ENCODE data around the gene C3. TPM values are rescaled to one million over a fixed set of nuclear protein-coding genes. Genes with fewer than 3 reads are reported as not detected.

Gene C3
- total RNA-seq, 1 donor from 2014 or later = 8.2 TPM

DNA sequence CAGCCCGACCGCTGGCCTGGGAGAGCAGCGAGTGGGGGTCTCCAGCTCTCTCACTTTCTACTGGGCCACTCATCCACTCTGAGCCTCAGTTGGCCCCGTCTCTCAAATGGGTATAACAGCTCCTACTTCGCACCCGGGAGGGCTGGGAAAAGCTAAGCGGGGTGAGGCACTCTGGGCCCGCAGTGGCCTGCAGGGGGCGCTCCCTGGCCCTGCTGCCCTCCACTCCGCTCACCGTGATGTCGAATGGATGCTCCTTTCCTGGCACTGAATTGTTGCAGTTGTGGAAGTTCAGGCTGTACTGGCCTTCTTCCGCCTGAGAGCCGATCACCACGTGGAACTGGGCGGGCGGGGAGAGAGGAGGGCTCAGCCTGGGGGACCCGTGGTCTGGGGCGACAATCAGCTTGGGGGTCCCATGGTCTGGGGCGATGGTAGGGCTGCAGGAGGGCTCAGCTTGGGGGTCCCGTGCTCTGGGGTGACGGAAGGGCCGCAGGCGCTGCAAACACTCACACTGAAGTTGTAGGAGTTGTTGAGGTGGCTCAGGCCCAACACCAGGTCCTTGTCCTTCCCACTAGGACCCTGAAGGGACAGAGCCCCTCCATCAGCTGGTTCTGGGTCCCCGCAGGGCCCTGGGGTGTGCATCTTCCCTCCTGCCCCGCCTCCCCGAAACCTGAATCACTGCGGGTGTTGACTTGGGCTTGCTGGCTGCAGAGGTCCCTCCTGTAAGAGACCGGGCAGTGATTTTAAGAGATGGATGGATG lies 13.1 kb upstream of the C3 start:
- Mint-ChIP-seq H3K4me3 (no peak overlapping the region), H3K9me3 (no peaks in the 10 kb centered on the region), H3K36me3 (no peaks in the 10 kb centered on the region), H3K27ac (no peak overlapping the region), H3K27me3 (no peaks in the 10 kb centered on the region), H3K4me1 (ENCODE audit: unreplicated experiment) (peaks cover 16% of the 10 kb centered on the region)
- TF ChIP-seq, protein P1, sequence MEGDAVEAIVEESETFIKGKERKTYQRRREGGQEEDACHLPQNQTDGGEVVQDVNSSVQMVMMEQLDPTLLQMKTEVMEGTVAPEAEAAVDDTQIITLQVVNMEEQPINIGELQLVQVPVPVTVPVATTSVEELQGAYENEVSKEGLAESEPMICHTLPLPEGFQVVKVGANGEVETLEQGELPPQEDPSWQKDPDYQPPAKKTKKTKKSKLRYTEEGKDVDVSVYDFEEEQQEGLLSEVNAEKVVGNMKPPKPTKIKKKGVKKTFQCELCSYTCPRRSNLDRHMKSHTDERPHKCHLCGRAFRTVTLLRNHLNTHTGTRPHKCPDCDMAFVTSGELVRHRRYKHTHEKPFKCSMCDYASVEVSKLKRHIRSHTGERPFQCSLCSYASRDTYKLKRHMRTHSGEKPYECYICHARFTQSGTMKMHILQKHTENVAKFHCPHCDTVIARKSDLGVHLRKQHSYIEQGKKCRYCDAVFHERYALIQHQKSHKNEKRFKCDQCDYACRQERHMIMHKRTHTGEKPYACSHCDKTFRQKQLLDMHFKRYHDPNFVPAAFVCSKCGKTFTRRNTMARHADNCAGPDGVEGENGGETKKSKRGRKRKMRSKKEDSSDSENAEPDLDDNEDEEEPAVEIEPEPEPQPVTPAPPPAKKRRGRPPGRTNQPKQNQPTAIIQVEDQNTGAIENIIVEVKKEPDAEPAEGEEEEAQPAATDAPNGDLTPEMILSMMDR (conservative IDR thresholded peaks at IDR 0.05) = peak; percentile 52
- DNase-seq (ENCODE audit: extremely low spot score, unreplicated experiment) = no peak

DNA sequence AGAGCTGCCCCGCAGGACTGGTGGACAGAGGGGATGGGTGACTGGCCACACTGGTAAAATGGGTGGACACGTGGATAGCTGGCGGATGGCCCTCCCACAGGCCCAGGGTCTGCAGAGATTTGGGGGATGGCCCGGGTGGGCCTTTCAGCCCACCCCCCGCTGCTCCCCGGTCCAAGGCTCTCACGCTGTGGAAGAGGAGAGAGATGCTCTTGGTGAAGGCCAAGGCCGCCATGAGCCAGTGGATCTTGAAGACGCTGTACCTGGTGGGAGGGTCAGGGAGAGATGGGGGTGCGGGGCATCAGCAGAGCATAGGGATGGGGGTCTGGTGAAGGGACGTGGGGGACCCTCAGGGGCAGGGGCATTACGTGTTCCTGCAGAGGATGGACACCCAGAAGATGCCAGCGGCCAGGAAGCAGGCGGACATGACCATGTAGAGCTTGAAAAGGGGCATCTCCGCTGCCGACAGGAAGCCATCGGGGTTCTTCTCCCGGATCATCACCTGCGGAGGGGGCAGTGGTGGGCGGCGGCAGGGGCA lies 12.4 kb upstream of the C3 start:
- Mint-ChIP-seq H3K4me3 (no peak overlapping the region), H3K4me1 (ENCODE audit: unreplicated experiment) (peaks cover 9% of the 10 kb centered on the region), H3K9me3 (no peaks in the 10 kb centered on the region), H3K27ac (no peak overlapping the region), H3K36me3 (no peaks in the 10 kb centered on the region), H3K27me3 (no peaks in the 10 kb centered on the region)
- DNase-seq (ENCODE audit: extremely low spot score, unreplicated experiment) = no peak
- TF ChIP-seq, protein P1 (conservative IDR thresholded peaks at IDR 0.05) = no peak

DNA sequence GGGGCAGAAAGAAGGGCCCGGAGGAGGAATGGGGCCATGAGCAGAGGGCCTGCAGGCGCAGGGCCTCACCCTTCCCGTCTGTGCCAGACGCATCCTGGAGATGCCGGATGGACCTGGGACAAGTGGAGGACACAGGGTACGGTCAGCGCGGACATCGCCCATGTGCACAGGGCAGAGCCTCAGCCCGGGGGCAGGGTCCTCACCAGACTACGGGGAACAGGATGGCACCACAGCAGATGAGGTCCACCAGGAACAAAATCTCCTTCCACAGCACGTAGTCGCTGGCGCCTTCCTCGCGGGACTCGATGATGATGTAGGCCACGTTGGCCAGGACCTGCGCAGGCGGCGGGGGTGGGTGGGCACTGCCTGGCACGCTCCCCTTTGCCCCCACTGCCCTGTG lies 11.4 kb upstream of the C3 start:
- H3K4me1 Mint-ChIP-seq (ENCODE audit: unreplicated experiment) = peaks cover 6% of the 10 kb centered on the region
- H3K4me3 Mint-ChIP-seq = no peak overlapping the region
- H3K9me3 Mint-ChIP-seq = no peaks in the 10 kb centered on the region
- DNase-seq (ENCODE audit: extremely low spot score, unreplicated experiment) = no peak
- H3K27ac Mint-ChIP-seq = no peak overlapping the region
- H3K36me3 Mint-ChIP-seq = no peaks in the 10 kb centered on the region
- no peaks in the 10 kb centered on the region for H3K27me3 Mint-ChIP-seq
- TF ChIP-seq, protein P1 (conservative IDR thresholded peaks at IDR 0.05) = no peak

DNA sequence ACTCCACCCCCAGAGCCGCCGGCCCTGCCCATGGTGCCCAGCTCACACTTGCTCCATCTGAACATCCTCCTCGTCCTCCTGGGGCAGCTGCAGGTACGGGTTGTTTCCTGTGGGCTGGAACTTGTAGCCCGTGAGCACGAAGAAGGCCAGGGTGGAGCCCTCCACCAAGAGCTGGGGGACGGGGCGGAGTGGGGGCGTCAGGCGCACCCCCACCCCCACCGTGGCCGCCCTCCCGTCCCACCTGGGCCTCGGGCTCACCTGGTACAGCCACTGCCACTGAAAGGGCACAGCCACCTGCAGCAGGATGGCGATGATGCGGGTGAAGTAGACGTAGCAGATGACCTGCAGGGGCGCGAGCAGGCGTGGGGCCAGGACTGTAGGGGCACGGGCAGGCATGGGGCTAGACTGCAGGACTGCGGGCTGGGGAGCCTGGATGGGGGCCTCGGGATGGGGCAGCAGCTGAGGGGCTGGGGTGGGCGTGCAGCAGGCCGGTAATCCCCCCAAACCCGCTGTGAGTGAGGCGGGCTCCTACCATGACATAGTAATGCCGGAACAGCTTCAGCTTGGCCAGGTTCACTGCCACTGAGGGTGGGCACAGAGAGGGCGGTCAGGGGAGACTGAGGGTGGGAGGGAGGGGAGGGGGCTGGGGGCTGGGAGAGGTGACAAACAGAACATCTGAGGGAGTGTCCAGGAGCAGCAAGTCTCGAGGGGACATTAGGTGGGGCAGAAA lies 10.7 kb upstream of the C3 start:
- Mint-ChIP-seq H3K4me3 (no peak overlapping the region), H3K27ac (no peak overlapping the region), H3K36me3 (no peaks in the 10 kb centered on the region), H3K9me3 (no peaks in the 10 kb centered on the region), H3K4me1 (ENCODE audit: unreplicated experiment) (peaks cover 2% of the 10 kb centered on the region), H3K27me3 (no peaks in the 10 kb centered on the region)
- TF ChIP-seq, protein P1 (conservative IDR thresholded peaks at IDR 0.05) = no peak
- no peak for DNase-seq (ENCODE audit: extremely low spot score, unreplicated experiment)

DNA sequence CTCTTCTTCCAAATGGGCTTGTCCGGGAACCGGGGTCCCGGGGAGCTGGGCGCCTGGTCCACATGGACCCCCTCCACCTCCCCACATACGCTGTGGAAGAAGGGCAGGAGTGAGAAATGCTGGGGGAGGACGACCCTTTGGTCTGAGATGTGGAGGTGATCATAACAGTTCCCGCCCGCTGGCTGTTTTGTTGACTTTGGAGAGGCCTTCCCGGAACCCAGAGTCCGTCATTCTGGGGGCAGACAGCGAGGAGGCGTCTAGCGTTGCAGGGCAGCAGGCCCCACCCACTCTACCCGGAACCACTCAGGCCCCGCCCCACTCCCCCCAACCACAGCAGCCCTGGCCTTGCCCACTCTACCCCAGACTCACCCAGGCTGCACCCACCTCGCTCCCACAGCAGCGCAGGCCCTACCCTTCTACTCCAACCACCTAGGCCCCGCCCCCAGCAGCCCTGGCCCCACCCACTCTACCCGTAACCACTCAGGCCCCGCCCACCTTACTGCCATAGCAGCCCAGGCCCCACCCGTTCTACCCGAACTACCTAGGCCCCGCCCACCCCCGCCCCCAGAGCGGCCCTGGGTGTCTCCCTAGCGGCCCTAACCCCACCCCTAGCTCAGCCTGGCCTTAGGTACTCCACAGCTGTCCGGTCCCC lies 9.8 kb upstream of the C3 start:
- no peaks in the 10 kb centered on the region for H3K4me1 Mint-ChIP-seq (ENCODE audit: unreplicated experiment)
- TF ChIP-seq, protein P1 (conservative IDR thresholded peaks at IDR 0.05) = no peak
- H3K4me3 Mint-ChIP-seq = no peak overlapping the region
- H3K9me3 Mint-ChIP-seq = no peaks in the 10 kb centered on the region
- no peaks in the 10 kb centered on the region for H3K27me3 Mint-ChIP-seq
- no peak for DNase-seq (ENCODE audit: extremely low spot score, unreplicated experiment)
- H3K36me3 Mint-ChIP-seq = no peaks in the 10 kb centered on the region
- no peak overlapping the region for H3K27ac Mint-ChIP-seq

All from type B pancreatic cell (in vitro differentiated cells).